ENCODE measurements around the gene PDE7B. TPM values are rescaled to one million over a fixed set of nuclear protein-coding genes. Genes with fewer than 3 reads are reported as not detected.
A peak's percentile ranks its signal among the peaks of the same experiment; 100 is the strongest.

Gene PDE7B
- total RNA-seq, 1 donor from 2014 or later: 0.68 TPM

- no peak for ATAC-seq
These were observed 85.6 kb downstream of the PDE7B start for GRCh38 chr6:135937106-135937505.

- ATAC-seq: no peak
These were observed 87.2 kb downstream of the PDE7B start for GRCh38 chr6:135938576-135939207.

- no peak for ATAC-seq
These were observed 87.7 kb downstream of the PDE7B start for GRCh38 chr6:135939208-135939591.

DNA sequence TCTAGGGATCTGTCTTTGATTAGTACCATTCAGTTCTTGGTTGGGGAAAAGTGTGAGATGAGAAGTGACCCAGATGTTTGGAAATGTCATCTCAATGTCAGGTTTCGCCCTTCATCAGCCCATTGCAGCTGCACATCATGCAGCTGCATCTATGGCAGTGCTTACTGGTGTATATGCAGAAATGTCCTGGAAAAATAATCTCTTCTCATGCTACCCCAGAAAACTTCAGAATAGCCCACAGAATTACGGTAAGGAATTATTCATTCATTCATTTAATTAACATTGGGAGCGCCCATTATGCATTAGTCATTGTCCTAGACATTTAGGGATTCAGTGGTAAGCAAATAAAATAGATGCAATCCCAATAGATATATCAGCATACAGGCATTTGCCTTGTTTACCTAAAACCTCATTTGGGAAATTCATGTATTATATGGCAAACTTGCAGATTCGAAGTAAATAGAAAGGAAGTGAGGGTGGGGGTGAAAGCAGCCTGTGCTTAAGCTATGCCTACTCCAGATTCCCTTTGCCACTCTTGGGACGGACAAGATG, 89.2 kb downstream of the PDE7B start:
- no peak for ATAC-seq

GRCh38 chr6:135941275-135942025, 89.9 kb downstream of the PDE7B start:
- no peak for ATAC-seq

DNA sequence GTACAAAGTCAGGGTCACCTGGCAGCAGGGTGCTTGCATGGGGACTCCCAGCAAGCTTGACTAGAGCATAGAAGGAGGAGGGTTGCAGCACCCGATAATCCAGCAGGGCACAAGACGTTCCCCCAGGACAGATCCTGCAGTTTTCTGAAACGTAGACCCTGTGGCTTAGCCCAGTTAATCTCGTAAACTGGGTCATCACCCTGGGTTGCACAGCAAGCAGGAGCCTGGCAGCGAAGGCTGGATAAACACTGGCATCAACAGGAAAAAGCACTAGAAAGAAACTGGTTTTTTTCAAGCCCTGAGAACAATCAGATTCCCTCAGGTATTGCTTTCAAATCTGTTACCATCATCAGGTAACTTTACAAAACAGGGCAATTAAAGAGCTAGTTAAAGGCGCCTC, 92.6 kb downstream of the PDE7B start:
- no peak for ATAC-seq

DNA sequence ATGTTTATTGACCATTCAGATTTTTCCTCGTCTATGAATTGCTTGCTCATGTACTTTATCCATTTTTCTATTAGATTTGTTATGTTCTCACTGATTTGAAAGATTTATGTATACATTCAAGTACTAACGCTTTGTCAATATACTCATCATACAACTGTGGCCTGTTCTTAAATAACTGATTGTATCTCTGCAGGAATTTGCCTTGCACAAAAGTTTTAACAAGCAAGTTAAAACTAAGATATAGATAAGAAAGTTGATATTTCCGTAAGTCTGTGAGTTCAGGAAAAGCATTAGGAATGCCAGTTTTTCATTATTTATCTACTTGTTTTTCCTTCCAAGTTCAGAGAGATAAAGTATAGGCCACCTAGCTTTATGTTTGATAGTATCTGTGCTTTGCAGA, 95.2 kb downstream of the PDE7B start:
- no peak for ATAC-seq

GRCh38 chr6:135950669-135951068, 99.2 kb downstream of the PDE7B start:
- no peak for ATAC-seq

- no peak for ATAC-seq
These were observed 99.7 kb downstream of the PDE7B start for GRCh38 chr6:135951169-135951568.

- ATAC-seq: no peak
These were observed 102.3 kb downstream of the PDE7B start for GRCh38 chr6:135953818-135954217.

GRCh38 chr6:135955099-135955498, 103.6 kb downstream of the PDE7B start:
- no peak for ATAC-seq

GRCh38 chr6:135962731-135963130, 111.2 kb downstream of the PDE7B start:
- peak; percentile 25 for ATAC-seq

- no peak for ATAC-seq
These were observed 119.2 kb downstream of the PDE7B start for GRCh38 chr6:135970750-135971149.

GRCh38 chr6:135971351-135971750, 119.8 kb downstream of the PDE7B start:
- no peak for ATAC-seq

GRCh38 chr6:135972150-135972549, 120.6 kb downstream of the PDE7B start:
- no peak for ATAC-seq

GRCh38 chr6:135972586-135972985, 121.1 kb downstream of the PDE7B start:
- ATAC-seq: no peak

- ATAC-seq: no peak
These were observed 122.9 kb downstream of the PDE7B start for GRCh38 chr6:135974426-135974825.

DNA sequence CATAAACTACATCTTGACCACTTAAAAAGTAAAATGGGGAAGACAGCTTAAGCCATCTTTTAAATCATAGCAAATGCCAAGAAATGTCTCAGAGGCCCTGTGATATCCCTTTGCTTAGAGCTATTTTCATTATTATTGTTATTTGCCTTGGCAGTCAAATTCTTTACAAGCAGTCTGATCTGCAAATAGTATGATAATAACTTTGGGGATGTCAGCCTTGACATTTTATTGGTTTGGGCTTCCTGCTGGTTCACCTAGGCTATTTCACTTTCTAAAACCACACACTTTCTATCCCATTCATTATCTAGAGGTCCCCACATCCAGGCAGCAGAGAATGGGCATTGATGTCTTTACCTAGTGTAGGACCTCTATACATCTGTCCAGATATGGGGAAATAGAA, 125.1 kb downstream of the PDE7B start:
- no peak for ATAC-seq

- no peak for ATAC-seq
These were observed 131.6 kb downstream of the PDE7B start for GRCh38 chr6:135983093-135983492.

- no peak for ATAC-seq
These were observed 132.3 kb downstream of the PDE7B start for GRCh38 chr6:135983718-135984343.

DNA sequence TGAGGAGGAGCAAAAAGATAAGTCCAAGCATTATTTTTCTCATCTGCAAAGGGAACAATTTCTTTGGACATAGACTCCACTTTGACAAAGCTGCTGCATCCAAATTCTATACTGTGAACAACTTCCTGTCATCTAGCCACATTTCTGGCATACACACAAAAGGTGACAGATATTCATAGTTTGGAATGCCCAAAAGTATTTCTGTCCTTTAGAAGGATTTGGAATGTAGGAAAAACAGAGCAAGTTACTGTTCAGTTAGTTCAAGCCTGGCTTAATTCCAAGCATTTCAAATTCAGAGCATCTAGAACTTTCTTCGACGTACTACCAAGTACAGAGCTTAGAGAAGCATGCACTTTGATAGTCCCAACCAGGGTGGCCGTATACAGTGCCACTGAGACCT, 134.0 kb downstream of the PDE7B start:
- ATAC-seq: no peak

- no peak for ATAC-seq
These were observed 135.7 kb downstream of the PDE7B start for GRCh38 chr6:135987226-135987625.

DNA sequence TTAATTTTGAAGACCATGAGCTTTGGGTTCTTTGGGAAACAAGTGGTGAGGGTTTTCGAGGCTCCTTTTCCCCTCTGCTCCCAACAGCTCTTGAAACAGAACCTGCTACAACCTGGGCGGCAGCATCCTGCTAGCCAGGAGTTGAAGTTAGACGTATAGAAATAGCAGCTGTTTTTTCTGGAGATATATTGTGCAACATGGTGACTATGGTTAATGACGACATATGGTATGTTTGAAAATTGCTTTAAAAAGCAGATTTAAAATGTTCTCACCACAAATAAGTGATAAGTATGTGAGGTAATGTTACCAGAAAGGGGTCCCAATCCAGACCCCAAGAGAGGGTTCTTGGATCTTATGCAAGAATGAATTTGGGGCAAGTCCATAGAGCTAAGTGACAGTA, 138.9 kb downstream of the PDE7B start:
- ATAC-seq: no peak
